Activated CD4-positive, alpha-beta T cell treated with anti-CD3 and anti-CD28 coated beads, Interleukin-2, amount 50 U/mL, for 24 hours (primary cell): ENCODE results near the gene SCD.

Source experiments
- DNase-seq, 2 donors: peaks; one replicate each; pipeline ENCODE4 v3.0.0-alpha.2; 2020; ENCODE audit warnings: low read depth in 1 of 2, low spot score in 1 of 2

Gene SCD

GRCh38 chr10:100339236-100339635 lies 7.8 kb upstream of the SCD start:
- no peak for DNase-seq

- no peak for DNase-seq
These were observed 5.8 kb upstream of the SCD start for GRCh38 chr10:100340948-100341847.

GRCh38 chr10:100341953-100342626 lies 4.9 kb upstream of the SCD start:
- DNase-seq, result peak in 1 of 2 donors; percentile 35

- DNase-seq, result no peak
These were observed 4.4 kb upstream of the SCD start for GRCh38 chr10:100342627-100342972.

GRCh38 chr10:100344241-100344788 lies 2.7 kb upstream of the SCD start:
- DNase-seq, result no peak

- no peak for DNase-seq
These were observed 1.3 kb upstream of the SCD start for GRCh38 chr10:100345570-100346330.

GRCh38 chr10:100346351-100346764 lies 675 bp upstream of the SCD start:
- peak; percentile 26 to 38 for DNase-seq

- no peak for DNase-seq
These were observed 649 bp downstream of the SCD start for GRCh38 chr10:100347568-100348195.

- no peak for DNase-seq
These were observed 1.4 kb downstream of the SCD start for GRCh38 chr10:100348389-100348927.

GRCh38 chr10:100349087-100349486 lies 2.1 kb downstream of the SCD start:
- DNase-seq, result no peak

GRCh38 chr10:100349672-100350071 lies 2.6 kb downstream of the SCD start:
- DNase-seq, result no peak

GRCh38 chr10:100350914-100351485 lies 4.0 kb downstream of the SCD start:
- no peak for DNase-seq

GRCh38 chr10:100353770-100354485 lies 6.9 kb downstream of the SCD start:
- no peak for DNase-seq

- no peak for DNase-seq
These were observed 8.1 kb downstream of the SCD start for GRCh38 chr10:100355086-100355485.

- DNase-seq, result no peak
These were observed 9.3 kb downstream of the SCD start for GRCh38 chr10:100356067-100357017.

- no peak for DNase-seq
These were observed 10.2 kb downstream of the SCD start for GRCh38 chr10:100357059-100357858.

GRCh38 chr10:100359030-100359432 lies 12.0 kb downstream of the SCD start:
- DNase-seq, result no peak
